Stomach (tissue), 9 donors: ENCODE data around the gene CORO1C. TPM values are rescaled to one million over a fixed set of nuclear protein-coding genes. Genes with fewer than 3 reads are reported as not detected.
A peak's percentile ranks its signal among the peaks of the same experiment; 100 is the strongest.
"Not testable (repeated sequence)": the region's sequence is repeated elsewhere in the genome, so short reads cannot be mapped to it uniquely, and the experiment has no call there.

Experiments
- DNase-seq, 2 donors: peaks; one replicate each; pipeline versions ENCODE4 v3.0.0 to v3.0.0-alpha.2; 2013 to 2019
- H3K27ac ChIP-seq, 5 donors: fragments of 200-600 bp in 4 of 5; sonication (generic) in 4 of 5; one replicate each; pipeline ENCODE4 v1.5.1; 2013 to 2019; ENCODE audit warnings: mild to moderate bottlenecking in 1 of 5, moderate library complexity in 1 of 5
- H3K27me3 ChIP-seq, 3 donors: fragments of 200-600 bp; sonication (generic); one replicate each; pipeline ENCODE4 v1.5.1; 2017 to 2019; ENCODE audit warnings: mixed run types in 1 of 3
- H3K36me3 ChIP-seq, 4 donors: fragments of 200-600 bp; sonication (generic); 1 replicate in 3 of 4; 2 replicates in 1 of 4; pipeline ENCODE4 v1.5.1; 2016 to 2019
- H3K4me1 ChIP-seq, 4 donors: fragments of 200-600 bp; sonication (generic); one replicate each; pipeline ENCODE4 v1.5.1; 2016 to 2019
- H3K4me3 ChIP-seq, 4 donors: fragments of 200-600 bp; sonication (generic) in 3 of 4; one replicate each; pipeline ENCODE4 v1.5.1; 2016 to 2019; ENCODE audit warnings: mild to moderate bottlenecking in 1 of 4
- H3K9me3 ChIP-seq, 4 donors: fragments of 200-600 bp; sonication (generic); one replicate each; pipeline ENCODE4 v1.5.1; 2016 to 2019
- EP300 ChIP-seq: sonication (generic); formaldehyde crosslinking; IDR thresholded peaks from one replicate; pipeline ENCODE4 v1.6.1; 2017; ENCODE audit warnings: antibody characterized with exemption
- POLR2A ChIP-seq, 4 donors: fragments of 450-650 bp; IDR thresholded peaks; one replicate each; pipeline ENCODE4 v1.6.1; 2016; ENCODE audit warnings: antibody characterized with exemption in 4 of 4, control low read depth in 2 of 4, mild to moderate bottlenecking in 1 of 4, moderate library complexity in 1 of 4
- POLR2AphosphoS5 ChIP-seq, 3 donors: sonication (generic); formaldehyde crosslinking; IDR thresholded peaks; one replicate each; pipeline ENCODE4 v1.6.1; 2016; ENCODE audit warnings: antibody characterized with exemption in 3 of 3
- WGBS, 5 donors: extraction: QIAGEN DNeasy Blood & Tissue Kit in 3 of 5; methylation state at CpG; one replicate each; pipeline versions ENCODE4 v1.1.5 to v1.1.7; 2013 to 2018; 5-methylcytosine and 5-hydroxymethylcytosine counted together
- intact Hi-C: fragments of 100-400 bp; cut with DNase I; formaldehyde crosslinking; loops from one replicate; pipeline ENCODE4 v1.15.1; 2023; ENCODE audit warnings: low total_unique reads
- polyA plus RNA-seq, 3 donors: library from polyadenylated mRNA; stranded (reverse); fragments of 200-250 nt; gene quantifications; one replicate each; pipeline ENCODE4 v1.2.3, GENCODE V29; 2013
- total RNA-seq, 5 donors: library from RNA; depleted of rRNA; stranded (reverse); fragments of >200 nt; gene quantifications; one replicate each; pipeline versions ENCODE4 v1.1.0 to v1.2.3, GENCODE V29; 2014 to 2016
- TF ChIP-seq, protein P1 (sequence below), 7 experiments: fragments of 450-650 bp in 4 of 7; fragments of 200-600 bp in 3 of 7; sonication (generic) in 3 of 7; IDR thresholded peaks; one replicate each; pipeline ENCODE4 v1.5.1; 2016 to 2019; ENCODE audit warnings: antibody characterized with exemption in 7 of 7, control low read depth in 2 of 7, mild to moderate bottlenecking in 1 of 7
- donor health status: healthy with polysubstance abuse.
- donor health status: Bipolar disorder and iron deficiency.
- donor health status: healthy.

CORO1C gene
- total and polyA plus RNA-seq, 8 donors: 27.4 to 392 (median 143) TPM

- H3K4me3 ChIP-seq: peak within 1 kb of the TSS; percentile 12 to 39 (median 35)
- H3K9me3 ChIP-seq: no peaks in the 10 kb centered on the region
- intact Hi-C loops: no loop called here
- TF ChIP-seq POLR2AphosphoS5 (IDR thresholded peaks at IDR 0.05) (peak in 2 of 3 donors; percentile 60 to 63), POLR2A (IDR thresholded peaks at IDR 0.05) (no peak)
- TF ChIP-seq, protein P1, sequence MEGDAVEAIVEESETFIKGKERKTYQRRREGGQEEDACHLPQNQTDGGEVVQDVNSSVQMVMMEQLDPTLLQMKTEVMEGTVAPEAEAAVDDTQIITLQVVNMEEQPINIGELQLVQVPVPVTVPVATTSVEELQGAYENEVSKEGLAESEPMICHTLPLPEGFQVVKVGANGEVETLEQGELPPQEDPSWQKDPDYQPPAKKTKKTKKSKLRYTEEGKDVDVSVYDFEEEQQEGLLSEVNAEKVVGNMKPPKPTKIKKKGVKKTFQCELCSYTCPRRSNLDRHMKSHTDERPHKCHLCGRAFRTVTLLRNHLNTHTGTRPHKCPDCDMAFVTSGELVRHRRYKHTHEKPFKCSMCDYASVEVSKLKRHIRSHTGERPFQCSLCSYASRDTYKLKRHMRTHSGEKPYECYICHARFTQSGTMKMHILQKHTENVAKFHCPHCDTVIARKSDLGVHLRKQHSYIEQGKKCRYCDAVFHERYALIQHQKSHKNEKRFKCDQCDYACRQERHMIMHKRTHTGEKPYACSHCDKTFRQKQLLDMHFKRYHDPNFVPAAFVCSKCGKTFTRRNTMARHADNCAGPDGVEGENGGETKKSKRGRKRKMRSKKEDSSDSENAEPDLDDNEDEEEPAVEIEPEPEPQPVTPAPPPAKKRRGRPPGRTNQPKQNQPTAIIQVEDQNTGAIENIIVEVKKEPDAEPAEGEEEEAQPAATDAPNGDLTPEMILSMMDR (IDR thresholded peaks at IDR 0.05): no peak
- 41 to 56% (median 48%) methylated on average over 14 of the region's 14 CpGs for WGBS, 5 donors
- peak within 1 kb of the TSS; percentile 18 to 84 (median 75) for H3K27ac ChIP-seq
- DNase-seq: peak; percentile 69 to 84
- no peaks in the 10 kb centered on the region for H3K36me3 ChIP-seq
- H3K4me1 ChIP-seq: peaks cover 0 to 67% (median 42%) of the 10 kb centered on the region in 4 donors
- H3K27me3 ChIP-seq: peaks cover 0 to 28% (median 7%) of the 10 kb centered on the region in 3 donors
Measured at GRCh38 chr12:108633534-108634248, 97.6 kb downstream of the CORO1C start, which contains the start of gene SELPLG. TSS of gene SELPLG (minus strand) at chr12:108633894. CDS start at chr12:108624307, 9,587 bp downstream.

DNA sequence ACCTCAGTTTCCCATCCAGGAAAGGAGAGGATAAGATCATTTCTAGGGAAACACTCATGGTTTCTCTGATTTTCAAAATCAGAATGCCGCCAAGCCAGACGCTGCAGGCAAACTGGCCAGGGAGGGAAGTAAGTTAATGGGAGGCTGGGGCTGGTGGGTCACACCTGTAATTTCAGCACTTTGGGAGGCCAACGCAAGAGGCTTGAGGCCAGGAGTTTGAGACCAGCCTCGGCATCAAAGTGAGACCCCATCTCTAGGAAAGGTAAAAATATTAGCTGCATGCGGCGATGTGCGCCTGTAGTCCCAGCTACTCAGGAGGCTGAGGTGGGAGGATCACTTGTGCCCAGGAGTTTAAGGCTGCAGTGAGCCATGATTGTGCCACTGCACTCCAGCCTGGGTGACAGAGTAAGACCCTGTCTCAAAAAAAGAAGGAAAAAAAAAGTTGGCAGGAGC, 98.2 kb downstream of the CORO1C start:
- WGBS, 5 donors: 76 to 91% (median 87%) methylated on average over 7 of the region's 7 CpGs
- intact Hi-C loops: no loop called here
- no peaks in the 10 kb centered on the region for H3K36me3 ChIP-seq
- no peaks in the 10 kb centered on the region for H3K9me3 ChIP-seq
- TF ChIP-seq POLR2AphosphoS5 (IDR thresholded peaks at IDR 0.05): no peak
- TF ChIP-seq, protein P1 (IDR thresholded peaks at IDR 0.05): no peak
- TF ChIP-seq EP300: no peak
- TF ChIP-seq POLR2A (IDR thresholded peaks at IDR 0.05): no peak
- peak overlapping the region; percentile 18 to 84 (median 75) for H3K27ac ChIP-seq
- DNase-seq: no peak
- H3K4me1 ChIP-seq: peaks cover 0 to 67% (median 39%) of the 10 kb centered on the region in 4 donors
- H3K4me3 ChIP-seq: peak overlapping the region; percentile 12 to 39 (median 35)
- peaks cover 0 to 23% (median 1%) of the 10 kb centered on the region in 3 donors for H3K27me3 ChIP-seq

DNA sequence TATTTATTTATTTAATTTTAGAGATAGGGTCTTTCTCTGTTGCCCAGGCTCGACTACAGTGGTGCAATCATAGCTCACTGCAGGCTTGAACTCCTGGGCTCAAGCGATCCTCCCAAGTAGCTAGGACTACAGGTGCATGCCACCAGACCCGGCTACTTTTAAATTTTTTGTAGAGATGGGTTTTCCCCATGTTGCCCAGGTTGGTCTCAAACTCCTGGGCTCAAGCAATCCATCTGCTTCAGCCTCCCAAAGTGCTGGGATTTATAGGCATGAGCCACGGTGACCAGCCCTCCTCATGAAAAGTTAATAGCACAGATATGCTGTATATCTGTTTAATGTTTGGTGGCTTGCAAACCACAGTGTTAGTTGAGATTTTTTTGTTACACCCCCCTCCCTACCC, 100.1 kb downstream of the CORO1C start:
- H3K27ac ChIP-seq: peak overlapping the region in 3 of 5 donors; percentile 69 to 84 (median 77)
- H3K27me3 ChIP-seq: peaks cover 0 to 23% (median 0%) of the 10 kb centered on the region in 3 donors
- H3K9me3 ChIP-seq, intact Hi-C loops, H3K36me3 ChIP-seq, DNase-seq: not testable (repeated sequence)
- WGBS, 5 donors: 77 to 90% (median 85%) methylated on average over 4 of the region's 4 CpGs
- H3K4me1 ChIP-seq: peaks cover 0 to 68% (median 29%) of the 10 kb centered on the region in 4 donors
- peak overlapping the region in 2 of 4 donors; percentile 5 to 34 for H3K4me3 ChIP-seq

DNA sequence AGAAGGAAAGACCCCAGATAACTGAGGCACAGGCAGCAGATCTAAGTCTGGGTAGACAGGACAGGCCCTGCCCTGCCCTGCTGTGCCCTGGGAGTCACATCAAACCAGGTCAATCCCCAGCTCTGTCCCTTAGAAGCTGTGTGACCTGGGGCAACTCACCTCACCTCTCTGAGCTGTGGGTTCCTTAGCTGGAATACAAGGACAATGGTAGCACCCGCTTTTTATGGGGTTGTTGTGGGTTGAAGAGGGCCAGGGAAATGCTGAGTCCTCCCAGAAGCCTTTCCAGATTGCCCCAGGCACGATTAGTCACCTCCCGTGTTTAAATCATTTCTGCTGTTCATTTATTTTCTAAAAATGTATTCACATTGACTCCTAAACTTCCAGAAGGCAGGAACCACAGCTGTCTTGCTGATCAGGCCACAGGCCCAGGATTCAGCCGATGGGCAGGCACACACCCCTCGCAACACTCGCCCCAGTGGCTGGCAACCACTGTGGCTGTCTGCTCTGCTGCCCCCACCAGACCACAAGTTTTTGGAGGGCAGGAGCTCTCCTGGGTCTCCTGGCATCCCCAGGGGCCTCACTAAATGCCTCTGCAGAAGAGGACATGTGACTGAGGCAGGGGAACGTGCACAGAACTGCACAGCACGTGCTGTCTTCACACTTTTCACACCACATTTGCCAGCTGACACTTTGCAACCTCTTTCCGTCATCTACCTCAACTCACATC, 100.7 kb downstream of the CORO1C start:
- H3K27me3 ChIP-seq: peaks cover 0 to 18% (median 0%) of the 10 kb centered on the region in 3 donors
- WGBS, 5 donors: 62 to 73% (median 67%) methylated on average over 9 of the region's 9 CpGs
- H3K36me3 ChIP-seq: no peaks in the 10 kb centered on the region
- H3K4me1 ChIP-seq: peaks cover 0 to 61% (median 26%) of the 10 kb centered on the region in 4 donors
- intact Hi-C loops: no loop called here
- H3K4me3 ChIP-seq: peak overlapping the region in 2 of 4 donors; percentile 5 to 34
- TF ChIP-seq, protein P1 (IDR thresholded peaks at IDR 0.05): no peak
- no peak for TF ChIP-seq POLR2A (IDR thresholded peaks at IDR 0.05)
- TF ChIP-seq POLR2AphosphoS5 (IDR thresholded peaks at IDR 0.05): no peak
- no peak for TF ChIP-seq EP300
- peak overlapping the region in 4 of 5 donors; percentile 34 to 82 (median 70) for H3K27ac ChIP-seq
- no peak for DNase-seq
- no peaks in the 10 kb centered on the region for H3K9me3 ChIP-seq
